Suprapubic skin (tissue), 4 donors: ENCODE measurements around the gene GRM1. TPM values are rescaled to one million over a fixed set of nuclear protein-coding genes. Genes with fewer than 3 reads are reported as not detected.

Source experiments
- DNase-seq, 2 donors: peaks; one replicate each; pipeline ENCODE4 v3.0.0-alpha.2; 2019; ENCODE audit warnings: low spot score in 2 of 2
- H3K27ac ChIP-seq: fragments of 200-600 bp; sonication (generic); one replicate; pipeline ENCODE4 v1.5.1; 2019
- H3K27me3 ChIP-seq: fragments of 200-600 bp; sonication (generic); one replicate; pipeline ENCODE4 v1.5.1; 2019
- H3K36me3 ChIP-seq: fragments of 200-600 bp; sonication (generic); one replicate; pipeline ENCODE4 v1.5.1; 2019
- H3K4me1 ChIP-seq: fragments of 200-600 bp; sonication (generic); one replicate; pipeline ENCODE4 v1.5.1; 2019
- H3K4me3 ChIP-seq: fragments of 200-600 bp; sonication (generic); one replicate; pipeline ENCODE4 v1.5.1; 2019; ENCODE audit warnings: mild to moderate bottlenecking
- H3K9me3 ChIP-seq: fragments of 200-600 bp; sonication (generic); one replicate; pipeline ENCODE4 v1.5.1; 2019
- CTCF ChIP-seq, 2 donors: fragments of 200-600 bp in 1 of 2; fragments of 450-650 bp in 1 of 2; sonication (generic) in 1 of 2; IDR thresholded peaks; one replicate each; pipeline ENCODE4 v1.5.1; 2016 to 2019; ENCODE audit warnings: antibody characterized with exemption in 2 of 2, mild to moderate bottlenecking in 1 of 2, moderate library complexity in 1 of 2
- EP300 ChIP-seq: sonication (generic); formaldehyde crosslinking; IDR thresholded peaks from one replicate; pipeline ENCODE4 v1.6.1; 2017; ENCODE audit warnings: antibody characterized with exemption
- POLR2A ChIP-seq, 2 donors: fragments of 450-650 bp; IDR thresholded peaks; one replicate each; pipeline ENCODE4 v1.6.1; 2017; ENCODE audit warnings: antibody characterized with exemption in 2 of 2, mild to moderate bottlenecking in 2 of 2, moderate library complexity in 2 of 2
- POLR2AphosphoS5 ChIP-seq, 3 donors: sonication (generic); formaldehyde crosslinking; IDR thresholded peaks; one replicate each; pipeline ENCODE4 v1.6.1; 2017; ENCODE audit warnings: antibody characterized with exemption in 3 of 3
- WGBS: methylation state at CpG from one replicate; pipeline ENCODE4 v1.1.5; 2018; 5-methylcytosine and 5-hydroxymethylcytosine counted together
- total RNA-seq, 4 donors: library from RNA; depleted of rRNA; stranded (reverse); fragments of >200 nt; gene quantifications; one replicate each; pipeline ENCODE4 v1.1.0, GENCODE V29; 2016

GRM1 gene
- total RNA-seq, 4 donors from 2014 or later, result 0.25 to 0.48 TPM; not detected in 2

GRCh38 chr6:146419576-146419975, 390.7 kb downstream of the GRM1 start:
- H3K9me3 ChIP-seq, result no peaks in the 10 kb centered on the region
- 77% methylated on average over 5 of the region's 5 CpGs for WGBS
- H3K4me1 ChIP-seq, result no peaks in the 10 kb centered on the region
- no peaks in the 10 kb centered on the region for H3K27me3 ChIP-seq
- H3K27ac ChIP-seq, result no peak overlapping the region
- DNase-seq, result no peak
- no peaks in the 10 kb centered on the region for H3K36me3 ChIP-seq
- TF ChIP-seq POLR2A (IDR thresholded peaks at IDR 0.05) (no peak), EP300 (no peak), CTCF (IDR thresholded peaks at IDR 0.05) (no peak), POLR2AphosphoS5 (IDR thresholded peaks at IDR 0.05) (no peak)
- H3K4me3 ChIP-seq, result no peak overlapping the region

GRCh38 chr6:146420255-146420654, 391.4 kb downstream of the GRM1 start:
- DNase-seq, result no peak
- Histone ChIP-seq H3K4me3 (no peak overlapping the region), H3K27me3 (no peaks in the 10 kb centered on the region), H3K9me3 (no peaks in the 10 kb centered on the region), H3K4me1 (no peaks in the 10 kb centered on the region), H3K27ac (no peak overlapping the region), H3K36me3 (no peaks in the 10 kb centered on the region)
- 71% methylated on average over 3 of the region's 3 CpGs for WGBS
- TF ChIP-seq CTCF (IDR thresholded peaks at IDR 0.05), result no peak
- no peak for TF ChIP-seq EP300
- no peak for TF ChIP-seq POLR2AphosphoS5 (IDR thresholded peaks at IDR 0.05)
- no peak for TF ChIP-seq POLR2A (IDR thresholded peaks at IDR 0.05)

GRCh38 chr6:146422789-146423375, 394.0 kb downstream of the GRM1 start:
- H3K4me3 ChIP-seq, result no peak overlapping the region
- 89% methylated on average over 1 of the region's 1 CpG for WGBS

GRCh38 chr6:146423452-146423851, 394.6 kb downstream of the GRM1 start:
- no peaks in the 10 kb centered on the region for H3K9me3 ChIP-seq
- WGBS, result 69% methylated on average over 6 of the region's 6 CpGs
- H3K36me3 ChIP-seq, result no peaks in the 10 kb centered on the region
- H3K27me3 ChIP-seq, result no peaks in the 10 kb centered on the region
- no peaks in the 10 kb centered on the region for H3K4me1 ChIP-seq
- no peak overlapping the region for H3K4me3 ChIP-seq
- DNase-seq, result no peak
- TF ChIP-seq POLR2A (IDR thresholded peaks at IDR 0.05) (no peak), POLR2AphosphoS5 (IDR thresholded peaks at IDR 0.05) (no peak), CTCF (IDR thresholded peaks at IDR 0.05) (no peak), EP300 (no peak)
- no peak overlapping the region for H3K27ac ChIP-seq

More at GRCh38 chr6:146422789-146423375, 394.0 kb downstream of the GRM1 start:
- no peak for DNase-seq
- Histone ChIP-seq H3K27ac (no peak overlapping the region), H3K9me3 (no peaks in the 10 kb centered on the region), H3K27me3 (no peaks in the 10 kb centered on the region), H3K4me1 (no peaks in the 10 kb centered on the region), H3K36me3 (no peaks in the 10 kb centered on the region)
- TF ChIP-seq POLR2AphosphoS5 (IDR thresholded peaks at IDR 0.05) (no peak), POLR2A (IDR thresholded peaks at IDR 0.05) (no peak), EP300 (no peak), CTCF (IDR thresholded peaks at IDR 0.05) (no peak)

GRCh38 chr6:146426516-146426915, 397.7 kb downstream of the GRM1 start:
- H3K9me3 ChIP-seq, result no peaks in the 10 kb centered on the region
- no peak overlapping the region for H3K27ac ChIP-seq
- H3K36me3 ChIP-seq, result no peaks in the 10 kb centered on the region
- H3K27me3 ChIP-seq, result no peaks in the 10 kb centered on the region
- TF ChIP-seq CTCF (IDR thresholded peaks at IDR 0.05), result no peak
- no peak for TF ChIP-seq POLR2AphosphoS5 (IDR thresholded peaks at IDR 0.05)
- no peak for TF ChIP-seq POLR2A (IDR thresholded peaks at IDR 0.05)
- no peak for TF ChIP-seq EP300
- no peaks in the 10 kb centered on the region for H3K4me1 ChIP-seq
- no peak for DNase-seq
- no peak overlapping the region for H3K4me3 ChIP-seq
- WGBS, result 62% methylated on average over 7 of the region's 7 CpGs
